AG09319 (cell line): ENCODE results near the gene KRTAP4-11.
"Not testable (repeated sequence)": the region's sequence is repeated elsewhere in the genome, so short reads cannot be mapped to it uniquely, and the experiment has no call there.

Experiments used
- DNase-seq: peaks from one replicate; pipeline ENCODE4 v3.0.0-alpha.2; 2010; ENCODE audit warnings: low read depth; ENCODE audit errors: extremely low read depth
- CTCF ChIP-seq: IDR thresholded peaks from 2 replicates; pipeline ENCODE4 v1.5.1; 2011; ENCODE audit warnings: low read depth, mild to moderate bottlenecking, inconsistent platforms, low read length, moderate library complexity

KRTAP4-11 gene

GRCh38 chr17:41133880-41134735 is 15.9 kb upstream of the KRTAP4-11 start:
- no peak for DNase-seq
- TF ChIP-seq CTCF, result no peak

- TF ChIP-seq CTCF, result no peak
- no peak for DNase-seq
Measured at GRCh38 chr17:41131979-41132378, 13.8 kb upstream of the KRTAP4-11 start.

GRCh38 chr17:41127371-41127770 is 9.2 kb upstream of the KRTAP4-11 start:
- no peak for TF ChIP-seq CTCF
- no peak for DNase-seq

- no peak for TF ChIP-seq CTCF
- DNase-seq, result no peak
Measured at GRCh38 chr17:41126412-41126811, 8.2 kb upstream of the KRTAP4-11 start.

- no peak for TF ChIP-seq CTCF
- no peak for DNase-seq
Measured at GRCh38 chr17:41125064-41125463, 6.9 kb upstream of the KRTAP4-11 start.

- DNase-seq, result not testable (repeated sequence)
Measured at GRCh38 chr17:41123991-41124371, 5.8 kb upstream of the KRTAP4-11 start, which contains the start of gene KRTAP4-12. TSS of gene KRTAP4-12 (minus strand) at chr17:41124182. CDS start at chr17:41124122, 60 bp downstream.

GRCh38 chr17:41123292-41123990 is 5.3 kb upstream of the KRTAP4-11 start:
- DNase-seq, result not testable (repeated sequence)

- no peak for DNase-seq
- TF ChIP-seq CTCF, result no peak
Measured at GRCh38 chr17:41121742-41122141, 3.6 kb upstream of the KRTAP4-11 start.

GRCh38 chr17:41119696-41120690 is 1.8 kb upstream of the KRTAP4-11 start:
- not testable (repeated sequence) for DNase-seq
